HG02852 (cell line): Measurements from ENCODE around the gene POLRMT.
"Not testable (repeated sequence)": the region's sequence is repeated elsewhere in the genome, so short reads cannot be mapped to it uniquely, and the experiment has no call there.

ENCODE experiments used
- ATAC-seq: cut with Tn5 transposase; IDR thresholded peaks from one replicate; pipeline ENCODE4 v1.9.1; 2021; ENCODE audit warnings: mild to moderate bottlenecking, moderate library complexity; ENCODE audit not compliant: unreplicated experiment

POLRMT gene

DNA sequence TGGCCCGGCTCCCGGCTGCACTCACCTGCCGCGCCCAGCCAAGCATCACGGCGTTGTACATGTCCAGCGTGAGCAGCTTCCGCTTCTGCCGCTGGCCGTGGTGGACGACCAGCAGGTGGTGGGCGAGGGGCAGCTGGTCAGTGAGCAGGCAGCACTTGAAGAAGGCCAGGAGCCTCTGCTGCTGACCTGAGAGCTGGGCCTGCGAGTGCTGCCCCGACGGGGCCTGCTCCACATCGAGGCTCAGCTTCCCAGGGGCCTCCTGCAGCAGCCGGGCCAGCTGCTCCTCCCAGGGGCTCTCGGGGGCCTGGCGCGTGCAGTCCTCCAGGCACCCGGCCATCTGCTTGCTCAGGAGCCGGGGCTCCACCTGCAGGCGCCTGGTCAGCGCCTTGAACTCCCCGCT is 3.8 kb downstream of the POLRMT start:
- not testable (repeated sequence) for ATAC-seq

DNA sequence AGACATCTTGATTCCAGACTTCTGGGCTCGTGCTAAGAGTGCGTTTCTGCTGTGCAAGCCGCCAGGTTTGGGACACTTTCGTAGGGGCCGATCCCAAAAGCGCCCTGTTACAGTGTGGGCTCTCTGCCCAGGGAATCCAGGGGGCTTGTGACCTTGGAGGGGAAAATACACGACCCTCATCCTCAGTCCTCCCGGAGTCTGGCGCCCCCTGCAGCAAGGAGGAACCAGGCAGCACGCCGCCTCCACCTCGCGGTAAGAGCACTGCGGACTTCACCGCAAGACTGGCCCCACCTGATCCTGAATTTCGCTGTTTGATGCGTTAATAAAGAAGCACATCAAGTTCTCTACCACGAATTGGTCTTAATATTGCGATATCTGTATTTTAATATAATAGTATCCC is 5.2 kb downstream of the POLRMT start:
- no peak for ATAC-seq

DNA sequence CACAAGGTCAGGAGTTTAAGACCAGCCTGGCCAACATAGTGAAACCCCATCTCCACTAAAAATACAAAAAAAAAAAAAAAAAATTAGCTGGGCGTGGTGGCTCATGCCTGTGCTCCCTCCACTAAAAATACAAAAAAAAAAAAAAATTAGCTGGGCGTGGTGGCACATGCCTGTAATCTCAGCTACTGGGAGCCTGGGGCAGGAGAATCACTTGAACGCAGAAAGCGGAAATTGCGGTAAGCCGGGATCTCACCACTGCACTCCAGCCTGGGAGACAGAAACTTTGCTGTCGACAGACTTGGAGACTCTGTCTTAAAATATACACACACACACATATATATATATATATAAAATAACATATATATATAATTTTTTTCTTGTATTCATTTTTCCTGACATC is 6.8 kb downstream of the POLRMT start:
- ATAC-seq: not testable (repeated sequence)

DNA sequence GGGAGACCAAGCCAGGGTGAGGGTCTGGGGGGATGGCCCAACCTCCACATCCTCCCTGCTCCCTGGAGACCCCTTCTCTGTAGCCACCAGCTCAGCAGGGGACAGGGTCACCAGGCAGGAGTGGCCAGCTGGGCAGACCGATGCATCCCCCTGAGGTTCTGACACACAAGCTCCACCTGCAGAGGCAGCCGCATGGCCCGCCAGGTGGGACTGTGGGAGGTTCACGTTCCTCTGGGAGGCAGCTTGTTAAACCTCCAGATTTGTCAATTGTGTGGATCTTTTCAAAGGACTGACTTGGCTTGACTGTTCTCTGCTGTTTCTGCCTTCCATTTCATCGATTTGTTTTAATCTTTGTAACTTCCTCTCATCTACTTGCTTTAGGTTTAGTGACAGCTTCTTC is 8.1 kb downstream of the POLRMT start:
- ATAC-seq: no peak

DNA sequence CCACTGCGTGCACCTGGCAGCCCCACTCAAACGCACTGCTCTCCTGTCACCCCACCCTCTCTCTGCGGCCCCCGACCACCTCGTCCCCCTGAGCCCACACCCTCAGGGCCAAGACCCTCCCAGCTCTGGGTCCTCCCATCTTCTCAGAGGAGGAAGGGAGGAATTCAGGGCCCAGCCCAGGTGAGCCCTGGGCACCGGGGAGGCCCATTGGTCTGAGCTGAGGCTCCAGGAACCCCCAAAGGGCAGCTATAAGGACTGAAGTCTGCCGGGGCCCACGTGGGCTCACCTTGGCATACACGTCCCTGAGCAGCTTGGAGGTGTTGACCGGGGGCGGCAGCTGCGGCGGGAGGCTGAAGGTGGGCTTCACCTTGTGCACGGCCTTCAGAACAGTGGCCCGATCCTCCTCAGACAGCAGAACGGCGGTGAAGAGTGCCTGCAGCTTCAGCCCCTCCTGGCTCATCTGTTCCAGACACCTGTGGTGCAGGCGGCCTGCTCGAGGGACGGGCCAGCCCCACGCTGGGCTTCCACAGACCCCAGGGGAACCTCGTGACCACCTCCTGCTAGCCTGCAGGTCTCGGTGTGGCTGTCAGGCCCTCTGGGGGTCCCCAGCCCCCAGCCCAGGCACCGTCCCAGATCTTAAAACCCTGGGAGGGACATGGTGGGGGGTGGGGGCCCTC is 8.8 kb downstream of the POLRMT start:
- no peak for ATAC-seq

DNA sequence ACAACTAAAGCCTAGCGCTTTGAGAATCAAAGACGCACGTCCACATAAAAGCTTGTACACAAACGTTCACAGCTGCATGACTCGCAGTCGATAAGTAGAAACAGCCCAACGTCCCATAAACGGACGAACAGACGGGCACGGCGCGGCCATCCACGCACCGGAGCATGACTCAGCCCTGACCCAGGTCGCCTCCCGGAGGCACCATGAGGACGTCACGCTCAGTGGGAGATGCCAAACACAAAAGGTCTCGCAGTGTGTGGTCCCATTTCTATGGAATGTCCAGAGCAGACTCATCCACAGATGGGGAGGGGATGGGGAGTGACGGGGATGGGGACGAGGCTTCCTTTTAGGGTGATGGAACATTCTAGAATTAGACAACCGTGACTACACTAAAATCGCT is 9.4 kb downstream of the POLRMT start:
- no peak for ATAC-seq

DNA sequence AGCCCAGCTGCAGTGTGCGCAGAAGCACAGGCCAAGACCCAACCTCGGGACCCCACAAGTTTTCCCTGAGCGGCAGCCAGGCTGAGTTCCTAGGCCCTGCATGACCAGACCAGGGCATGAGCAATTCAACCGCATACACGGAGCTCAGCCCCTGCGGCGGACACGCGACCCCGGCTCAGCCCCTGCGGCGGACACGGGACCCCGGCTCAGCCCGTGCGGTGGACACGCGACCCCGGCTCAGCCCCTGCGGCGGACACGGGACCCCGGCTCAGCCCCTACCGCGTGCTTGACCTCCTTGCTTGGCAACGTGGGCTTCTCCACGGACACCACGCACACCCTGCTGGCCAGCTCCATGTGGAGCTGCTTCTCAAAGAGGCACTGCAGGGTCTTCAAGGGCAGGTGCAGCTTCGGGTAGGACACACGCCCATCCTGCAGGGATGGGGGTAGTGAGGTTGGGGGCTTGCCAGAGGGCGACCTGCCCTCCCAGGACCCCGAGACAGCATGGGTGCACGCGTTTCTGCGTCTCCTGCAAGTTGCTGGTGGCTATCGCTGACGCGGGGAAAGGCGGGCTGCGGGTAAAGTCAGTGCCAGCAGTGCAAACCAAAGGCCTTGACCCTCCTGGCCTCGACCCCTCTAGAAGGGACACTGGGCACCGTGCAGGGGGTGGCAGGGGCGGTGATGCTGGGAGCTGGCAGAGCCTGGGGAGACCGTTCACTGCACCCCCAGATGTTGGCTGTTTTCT is 10.0 kb downstream of the POLRMT start:
- ATAC-seq: no peak

DNA sequence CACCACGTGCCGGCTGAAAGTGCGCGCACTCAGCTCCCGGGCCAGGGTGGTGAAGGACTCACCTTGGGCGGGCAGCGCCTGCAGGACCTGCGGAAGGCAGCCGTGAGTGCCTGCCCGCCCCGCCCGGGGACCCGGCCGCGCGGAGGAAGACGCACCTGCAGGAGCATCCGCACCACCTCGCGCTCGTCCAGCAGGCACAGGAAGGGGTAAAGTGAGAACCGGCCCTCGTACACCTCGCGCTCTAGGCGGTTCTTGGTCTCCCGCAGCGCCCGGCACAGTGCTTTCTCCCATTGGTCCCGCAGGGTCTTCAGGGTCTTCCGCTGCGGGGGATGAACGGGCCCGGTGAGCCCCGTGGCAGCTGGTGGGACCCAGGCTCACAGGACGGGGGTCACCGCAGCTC is 10.7 kb downstream of the POLRMT start:
- ATAC-seq: no peak

DNA sequence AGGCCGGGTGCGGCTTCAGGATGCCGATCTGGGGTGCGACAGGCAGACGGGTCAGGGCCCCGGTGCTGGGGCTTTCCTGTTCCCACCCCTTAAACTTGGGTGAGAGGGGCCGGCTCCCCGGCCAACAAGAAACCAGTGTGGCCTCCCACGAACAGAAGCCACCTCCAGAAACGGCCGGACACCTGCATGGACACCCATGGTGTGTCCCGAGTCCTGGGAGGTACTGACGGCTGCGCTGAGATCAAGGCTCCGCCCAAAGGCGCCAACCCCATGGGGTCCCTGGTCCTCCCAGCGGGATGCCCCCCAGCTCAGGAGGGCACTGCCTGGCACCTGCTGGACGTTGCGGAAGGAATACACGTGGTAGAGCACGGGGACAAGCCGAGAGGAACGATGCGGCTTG is 11.5 kb downstream of the POLRMT start:
- ATAC-seq: no peak

DNA sequence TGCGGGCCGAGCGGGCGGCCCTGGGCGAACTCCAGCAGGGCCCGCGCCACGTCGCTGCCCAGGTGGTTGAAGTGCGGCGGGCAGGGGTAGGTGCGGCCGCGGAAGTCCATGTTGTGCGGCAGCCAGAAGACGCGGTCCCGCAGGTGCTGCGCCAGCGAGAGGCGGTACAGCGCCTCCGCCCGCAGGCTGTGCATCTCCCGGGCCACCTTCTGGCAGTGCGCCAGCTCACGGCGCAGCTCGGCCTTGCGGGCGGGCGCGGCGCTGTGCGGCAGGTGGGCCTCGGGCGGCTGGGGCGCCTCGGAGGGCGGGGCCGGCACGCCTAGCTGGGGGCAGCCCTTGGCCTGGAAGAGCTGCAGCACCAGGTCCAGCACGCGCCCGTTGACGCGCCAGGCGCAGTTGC is 12.1 kb downstream of the POLRMT start:
- not testable (repeated sequence) for ATAC-seq

DNA sequence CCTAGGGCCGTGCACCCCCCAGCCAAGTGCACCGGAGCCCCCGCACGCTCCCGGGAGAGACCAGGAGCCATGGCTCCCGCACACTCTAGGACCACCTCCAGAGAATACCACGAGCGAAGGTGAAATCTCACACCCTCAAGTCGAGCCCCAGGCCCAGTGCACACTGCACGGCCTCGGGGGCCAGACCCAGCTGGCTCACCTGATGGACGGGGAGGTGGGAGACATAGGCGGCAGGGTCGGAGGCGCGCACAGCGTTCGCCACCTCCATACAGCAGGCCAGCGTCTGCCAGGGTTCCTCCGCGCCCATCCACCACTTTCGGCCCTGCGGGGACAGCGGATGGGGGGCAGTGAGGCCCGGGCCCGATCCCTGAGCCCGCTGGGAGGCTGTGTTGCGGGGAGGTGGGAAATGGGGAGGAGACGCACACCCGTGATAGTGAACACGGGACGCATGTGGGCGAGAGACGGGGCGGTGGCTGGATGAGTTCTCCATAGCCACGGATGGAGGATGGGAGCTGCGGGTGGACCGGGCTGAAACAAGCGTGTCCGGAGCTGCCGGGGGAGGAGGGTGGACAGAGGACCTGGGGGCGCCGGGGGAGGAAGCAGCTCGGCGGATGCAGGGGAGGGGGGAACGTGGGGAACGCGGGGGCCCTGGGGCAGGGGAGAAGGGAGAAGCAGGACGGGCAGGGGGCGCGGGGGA is 13.0 kb downstream of the POLRMT start:
- no peak for ATAC-seq

DNA sequence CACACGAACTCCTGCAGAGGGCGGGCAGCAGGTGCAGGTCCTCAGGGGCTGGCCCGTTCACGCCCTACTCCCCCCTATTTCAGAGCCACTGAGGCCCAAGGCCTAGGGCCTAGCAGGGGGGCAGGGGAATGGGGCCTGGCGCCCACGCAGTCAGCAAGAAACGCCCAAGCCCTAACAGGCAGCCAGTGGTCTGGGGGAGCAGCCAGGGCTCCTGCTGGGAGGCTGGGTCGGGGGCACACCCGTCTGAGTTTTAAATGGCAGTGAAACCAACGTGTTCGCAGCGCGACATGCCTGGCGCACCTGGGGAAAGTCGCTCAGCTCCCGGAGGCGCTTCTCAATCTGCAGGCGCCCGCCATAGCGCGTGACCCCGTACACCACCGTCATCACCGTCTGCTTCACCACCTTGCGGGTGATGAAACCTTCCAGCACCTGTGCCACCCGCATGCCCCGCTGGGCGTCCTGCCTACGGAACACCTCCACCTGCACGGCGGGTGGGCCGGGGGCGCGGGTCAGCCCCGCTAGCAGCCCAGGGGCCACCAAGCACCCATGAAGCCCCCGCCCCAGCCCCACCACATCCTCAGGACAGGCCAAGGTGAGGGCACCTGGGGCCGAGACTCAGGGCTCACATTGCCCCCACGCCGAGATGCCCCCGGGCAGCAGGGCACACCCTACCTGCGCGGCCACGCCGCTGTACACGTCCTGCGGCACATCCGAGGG is 13.9 kb downstream of the POLRMT start:
- ATAC-seq: no peak

DNA sequence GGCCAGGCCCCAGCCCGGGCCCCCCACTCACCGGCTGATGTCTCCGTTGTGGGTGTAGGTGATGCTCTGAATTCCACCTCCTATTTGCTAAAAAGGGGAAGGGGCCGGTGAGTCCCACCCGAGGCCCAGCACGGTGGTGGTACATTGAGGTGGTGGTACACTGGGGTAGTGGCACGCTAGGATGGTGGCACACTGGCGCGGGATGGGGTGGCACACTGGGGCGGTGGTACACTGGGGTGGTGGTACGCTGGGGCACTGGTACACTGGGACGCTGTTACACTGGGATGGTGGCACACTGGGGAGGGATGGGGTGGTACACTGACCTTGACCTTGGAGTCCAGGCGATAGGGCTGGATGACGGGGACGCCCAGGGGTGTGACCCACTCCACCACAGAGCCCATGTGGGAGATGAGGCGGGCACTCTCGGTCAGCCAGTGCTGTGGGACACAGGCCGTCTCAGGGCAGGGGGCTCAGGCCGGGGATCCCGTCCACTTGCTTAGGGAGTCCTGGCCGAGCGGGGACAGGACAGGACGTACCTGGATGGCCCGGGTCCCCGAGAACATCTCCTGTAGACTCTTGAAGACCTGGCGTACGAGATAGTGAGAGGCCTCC is 14.6 kb downstream of the POLRMT start:
- ATAC-seq: no peak

DNA sequence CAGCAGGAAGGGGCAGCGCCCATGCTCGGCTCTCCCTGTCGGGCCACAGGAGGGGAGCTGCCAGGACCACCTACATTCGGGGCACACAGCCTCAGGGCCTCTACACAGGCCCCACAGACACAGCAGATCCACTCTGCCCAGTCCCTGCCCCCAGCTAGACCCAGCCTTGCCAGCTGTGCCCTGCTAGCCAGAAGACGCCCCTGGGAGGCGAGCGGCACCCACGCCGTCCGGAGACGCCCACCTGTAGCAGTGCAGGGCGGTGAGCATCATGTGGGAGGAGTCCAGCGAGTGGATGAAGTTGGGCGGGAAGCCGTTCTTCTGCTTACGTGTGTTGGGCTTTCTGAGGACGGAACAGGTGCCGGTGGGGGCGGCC is 15.1 kb downstream of the POLRMT start:
- ATAC-seq: no peak

DNA sequence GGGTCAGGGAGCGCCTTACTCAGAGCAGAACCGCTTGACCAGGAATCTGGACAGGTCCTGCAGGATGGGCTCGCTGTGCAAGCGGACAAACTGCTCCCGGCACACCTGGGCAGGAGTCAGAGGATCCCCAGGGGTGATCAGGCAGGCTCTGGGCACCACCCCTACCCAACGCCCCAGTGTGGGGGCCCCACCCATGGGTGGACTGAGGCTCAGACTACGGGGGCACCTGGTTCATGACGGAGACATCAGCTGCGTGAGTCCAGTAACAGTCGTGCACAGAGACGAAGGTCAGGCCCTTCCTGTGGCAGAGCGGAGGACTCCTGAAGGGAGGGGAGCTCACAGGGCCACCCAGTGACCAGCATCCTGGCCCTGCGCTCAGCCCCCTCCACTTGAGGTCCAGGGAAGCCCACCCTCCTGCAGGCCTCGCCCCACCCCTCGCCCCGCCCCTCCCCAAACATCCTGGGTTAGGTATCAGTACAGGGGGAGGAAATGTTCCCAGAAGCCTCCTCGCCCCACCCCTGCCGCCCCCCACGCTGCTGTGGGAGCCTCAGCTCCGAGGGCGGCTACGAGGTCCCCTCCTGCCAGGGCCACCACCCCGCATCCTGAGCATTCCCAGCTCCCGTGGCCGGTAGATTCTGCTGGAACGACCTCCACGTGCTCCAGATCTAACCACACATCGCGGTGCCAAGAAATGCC is 15.6 kb downstream of the POLRMT start:
- no peak for ATAC-seq

DNA sequence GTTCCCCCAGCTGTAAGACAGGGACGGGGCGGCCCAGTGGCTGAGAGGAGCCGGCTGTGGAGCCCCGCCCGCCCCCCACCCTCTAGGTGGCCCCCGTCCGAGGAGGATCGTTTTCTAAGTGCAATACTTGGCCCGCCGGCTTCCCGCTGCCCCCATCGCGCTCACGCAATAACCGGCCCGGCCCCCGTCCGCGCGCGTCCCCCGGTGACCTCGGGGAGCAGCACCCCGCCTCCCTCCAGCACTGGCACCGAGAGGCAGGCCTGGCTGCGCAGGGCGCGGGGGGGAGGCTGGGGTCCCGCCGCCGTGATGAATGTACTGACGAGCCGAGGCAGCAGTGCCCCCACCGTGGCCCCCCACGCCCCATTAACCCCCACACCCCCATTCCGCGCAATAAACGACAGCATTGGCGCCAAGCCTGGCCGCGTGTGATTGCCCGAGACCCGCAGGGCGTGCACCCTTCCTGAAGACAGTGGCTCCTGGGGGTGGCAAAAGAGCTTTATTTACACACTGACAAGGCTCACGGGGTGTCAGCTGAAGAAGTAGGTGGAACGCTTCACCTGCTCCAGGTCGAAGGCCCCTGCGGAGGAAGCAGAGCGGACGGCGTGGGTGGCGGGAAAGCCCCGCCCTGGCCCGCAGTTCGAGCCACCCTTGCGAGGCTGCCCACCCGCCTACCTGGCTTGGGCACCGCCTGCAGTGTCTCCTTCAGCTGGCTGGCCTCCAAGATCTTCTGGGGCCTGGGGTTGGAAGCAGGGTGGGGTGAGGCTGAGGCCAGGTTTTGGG is 16.4 kb downstream of the POLRMT start:
- no peak for ATAC-seq

DNA sequence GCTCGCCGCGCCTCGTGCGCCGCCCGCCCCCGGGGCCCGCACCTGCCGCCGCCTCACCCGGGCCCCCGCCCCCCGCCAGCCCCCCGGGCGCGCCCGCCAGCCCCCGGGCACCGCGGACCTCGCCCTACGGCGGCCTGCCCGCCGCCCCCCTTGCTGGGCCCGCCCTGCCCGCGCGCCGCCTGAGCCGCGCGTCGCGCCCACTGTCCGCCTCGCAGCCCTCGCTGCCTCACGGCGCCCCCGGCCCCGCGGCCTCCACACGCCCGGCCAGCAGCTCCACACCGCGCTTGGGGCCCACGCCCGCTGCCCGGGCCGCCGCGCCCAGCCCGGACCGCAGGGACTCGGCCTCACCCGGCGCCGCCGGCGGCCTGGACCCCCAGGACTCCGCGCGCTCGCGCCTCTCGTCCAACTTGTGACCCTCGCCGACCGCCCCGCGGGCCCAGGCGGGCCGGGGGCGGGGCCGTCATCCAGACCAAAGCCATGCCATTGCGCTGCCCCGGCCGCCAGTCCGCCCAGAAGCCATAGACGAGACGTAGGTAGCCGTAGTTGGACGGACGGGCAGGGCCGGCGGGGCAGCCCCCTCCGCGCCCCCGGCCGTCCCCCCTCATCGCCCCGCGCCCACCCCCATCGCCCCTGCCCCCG is 17.2 kb downstream of the POLRMT start:
- no peak for ATAC-seq

DNA sequence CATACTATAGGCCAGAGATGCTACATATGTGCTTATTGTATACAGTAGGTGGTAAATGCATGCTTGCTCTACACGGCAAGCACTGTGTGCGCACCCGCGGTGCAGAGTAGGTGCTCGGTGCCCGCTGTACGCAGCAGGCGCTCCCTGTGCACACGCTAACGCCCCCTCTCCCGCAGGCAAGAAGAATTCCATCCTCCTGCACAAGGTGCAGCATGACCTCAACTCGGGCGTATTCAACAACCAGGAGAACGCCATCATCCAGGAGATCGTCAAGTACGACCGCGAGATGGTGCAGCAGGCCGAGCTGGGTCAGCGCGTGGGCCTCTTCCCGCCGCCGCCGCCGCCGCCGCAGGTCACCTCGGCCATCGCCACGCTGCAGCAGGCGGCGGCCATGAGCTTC is 17.7 kb downstream of the POLRMT start:
- no peak for ATAC-seq
